Mesothelial cell of epicardium (in vitro differentiated cells): ENCODE measurements around the gene NPAS2. TPM values are rescaled to one million over a fixed set of nuclear protein-coding genes. Genes with fewer than 3 reads are reported as not detected.

Source experiments
- DNase-seq, 2 experiments: peaks; one replicate each; pipeline ENCODE4 v3.0.0; 2021; ENCODE audit warnings: low spot score in 2 of 2; ENCODE audit not compliant: unreplicated experiment in 2 of 2
- H3K27ac Mint-ChIP-seq: 2 replicates; pipeline ENCODE4 v1.8.0; 2021; ENCODE audit warnings: mixed read lengths
- H3K27me3 Mint-ChIP-seq: 2 replicates; pipeline ENCODE4 v1.8.0; 2021; ENCODE audit warnings: low read depth, mixed read lengths
- H3K36me3 Mint-ChIP-seq: 2 replicates; pipeline ENCODE4 v1.8.0; 2021; ENCODE audit warnings: mixed read lengths
- H3K4me1 Mint-ChIP-seq: 2 replicates; pipeline ENCODE4 v1.8.0; 2021; ENCODE audit warnings: mixed read lengths
- H3K4me3 Mint-ChIP-seq: 2 replicates; pipeline ENCODE4 v1.8.0; 2021; ENCODE audit warnings: mild to moderate bottlenecking, moderate library complexity, mixed read lengths
- H3K9me3 Mint-ChIP-seq: 2 replicates; pipeline ENCODE4 v1.8.0; 2021; ENCODE audit warnings: mixed read lengths
- CTCF ChIP-seq: fragments of 200-600 bp; sonication (generic); IDR thresholded peaks from one replicate; pipeline ENCODE4 v1.5.0; 2021; ENCODE audit warnings: antibody characterized with exemption; ENCODE audit not compliant: unreplicated experiment
- total RNA-seq: library from RNA; stranded (reverse); gene quantifications from 3 replicates; pipeline ENCODE4 v1.2.1, GENCODE V29; 2021

The NPAS2 gene
- total RNA-seq, 1 donor from 2014 or later, result 5.4 TPM

GRCh38 chr2:100796499-100797100 lies 23.3 kb upstream of the NPAS2 start:
- no peak for DNase-seq
- Mint-ChIP-seq H3K4me1 (peaks cover 5% of the 10 kb centered on the region), H3K27me3 (peaks cover 12% of the 10 kb centered on the region), H3K9me3 (no peaks in the 10 kb centered on the region), H3K27ac (no peak overlapping the region), H3K4me3 (no peak overlapping the region), H3K36me3 (no peaks in the 10 kb centered on the region)
- no peak for TF ChIP-seq CTCF

GRCh38 chr2:100799686-100800085 lies 20.3 kb upstream of the NPAS2 start:
- no peaks in the 10 kb centered on the region for H3K36me3 Mint-ChIP-seq
- DNase-seq, result no peak
- H3K27me3 Mint-ChIP-seq, result peaks cover 12% of the 10 kb centered on the region
- no peak for TF ChIP-seq CTCF
- H3K4me3 Mint-ChIP-seq, result no peak overlapping the region
- peaks cover 5% of the 10 kb centered on the region for H3K4me1 Mint-ChIP-seq
- H3K9me3 Mint-ChIP-seq, result no peaks in the 10 kb centered on the region
- no peak overlapping the region for H3K27ac Mint-ChIP-seq

GRCh38 chr2:100800915-100801314 lies 19.0 kb upstream of the NPAS2 start:
- no peak for DNase-seq
- Mint-ChIP-seq H3K9me3 (no peaks in the 10 kb centered on the region), H3K36me3 (no peaks in the 10 kb centered on the region), H3K4me3 (no peak overlapping the region), H3K27me3 (peaks cover 20% of the 10 kb centered on the region), H3K4me1 (peaks cover 5% of the 10 kb centered on the region), H3K27ac (no peak overlapping the region)
- TF ChIP-seq CTCF, result no peak

- Mint-ChIP-seq H3K4me3 (no peak overlapping the region), H3K27me3 (peaks cover 20% of the 10 kb centered on the region), H3K9me3 (no peaks in the 10 kb centered on the region), H3K27ac (peak overlapping the region; percentile 33), H3K4me1 (peaks cover 5% of the 10 kb centered on the region), H3K36me3 (no peaks in the 10 kb centered on the region)
- TF ChIP-seq CTCF, result no peak
- no peak for DNase-seq
These were observed 18.5 kb upstream of the NPAS2 start for GRCh38 chr2:100801402-100801801.

DNA sequence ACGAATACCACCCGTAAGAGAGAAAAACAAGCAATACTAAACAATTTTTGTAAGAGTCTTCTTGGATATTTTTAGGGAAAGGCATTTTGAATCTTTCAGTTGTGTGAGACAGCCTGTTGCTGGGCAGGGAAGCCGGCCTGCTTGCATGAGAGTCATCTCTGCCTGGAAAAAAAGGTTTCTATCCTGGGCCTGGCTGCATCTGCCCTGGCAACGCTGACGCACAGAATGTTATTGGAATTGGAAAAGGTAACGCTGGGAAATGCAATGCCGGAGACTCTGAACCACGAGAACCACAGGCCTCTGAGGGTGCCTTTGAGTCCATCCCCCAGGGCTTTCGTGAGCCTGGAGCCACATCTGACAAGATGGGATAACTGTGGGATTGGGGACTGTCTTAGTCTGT lies 17.9 kb upstream of the NPAS2 start:
- DNase-seq, result no peak
- Mint-ChIP-seq H3K4me1 (peaks cover 5% of the 10 kb centered on the region), H3K27ac (peak overlapping the region; percentile 33), H3K9me3 (no peaks in the 10 kb centered on the region), H3K27me3 (peaks cover 23% of the 10 kb centered on the region), H3K36me3 (no peaks in the 10 kb centered on the region), H3K4me3 (no peak overlapping the region)
- TF ChIP-seq CTCF, result no peak

GRCh38 chr2:100803334-100803733 lies 16.6 kb upstream of the NPAS2 start:
- Mint-ChIP-seq H3K36me3 (no peaks in the 10 kb centered on the region), H3K27ac (no peak overlapping the region), H3K4me1 (peaks cover 5% of the 10 kb centered on the region), H3K9me3 (no peaks in the 10 kb centered on the region), H3K27me3 (peaks cover 24% of the 10 kb centered on the region), H3K4me3 (no peak overlapping the region)
- no peak for DNase-seq
- TF ChIP-seq CTCF, result no peak
